Posterior vena cava (tissue), 2 donors: Measurements from ENCODE around the gene TMEM238L. TPM values are rescaled to one million over a fixed set of nuclear protein-coding genes. Genes with fewer than 3 reads are reported as not detected.

Source experiments
- DNase-seq: peaks from one replicate; pipeline ENCODE4 v3.0.0-alpha.2; 2020; ENCODE audit warnings: low spot score
- intact Hi-C, 2 donors: fragments of 100-400 bp; cut with DNase I; formaldehyde crosslinking; loops; one replicate each; pipeline versions ENCODE4 v1.14.1 to v1.14.2; 2022 to 2023
- total RNA-seq, 2 donors: library from RNA; stranded (reverse); fragmentation: NEBNext Ultra II Directional; extraction: Animal tissue kit (Norgen Biotek cat#: 25700); gene quantifications; one replicate each; pipeline ENCODE4 v1.2.1, GENCODE V29; 2021
- donor health status: DM: yes; HTN: yes; CAD: no.
- donor health status: DM: yes; HTN: yes; CAD: no.

TMEM238L gene
- total RNA-seq, 2 donors from 2014 or later = not detected

DNA sequence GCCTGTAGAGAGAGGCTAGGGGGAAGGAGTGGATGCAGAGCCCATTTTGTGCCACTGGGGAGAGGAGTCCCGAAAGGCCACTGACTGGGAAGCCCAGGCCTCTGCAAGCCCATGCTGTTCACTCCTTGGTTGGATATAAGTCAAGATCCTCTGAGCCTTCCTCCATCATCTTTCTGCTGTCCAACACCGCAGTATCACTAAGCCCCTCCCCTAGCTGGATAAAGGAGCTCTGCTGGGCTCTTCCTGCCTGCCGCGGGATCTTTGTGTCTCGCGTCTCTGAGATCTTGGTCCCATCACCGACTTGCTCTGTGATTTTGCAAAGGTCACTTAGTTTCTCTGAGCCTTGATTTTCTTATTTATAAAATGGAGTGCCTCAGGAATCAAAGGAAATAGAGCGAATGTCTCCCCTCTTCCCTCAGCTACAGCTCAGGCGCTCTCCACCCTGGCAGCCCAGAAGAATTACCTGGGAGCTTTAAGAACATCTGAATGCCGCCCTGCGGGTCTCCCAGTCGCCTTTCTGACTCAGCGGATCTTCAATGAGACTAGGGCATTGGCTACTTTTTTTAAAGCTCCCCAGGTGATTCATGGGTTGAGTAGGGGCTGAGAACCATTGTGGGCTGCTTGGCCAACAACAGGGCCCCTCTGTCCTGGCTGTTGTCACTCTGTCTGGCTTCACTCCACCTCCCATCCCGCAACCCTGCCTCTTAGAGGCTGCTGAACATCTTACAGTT is 48.9 kb downstream of the TMEM238L start:
- no peak for DNase-seq
- intact Hi-C loops = no loop called here

DNA sequence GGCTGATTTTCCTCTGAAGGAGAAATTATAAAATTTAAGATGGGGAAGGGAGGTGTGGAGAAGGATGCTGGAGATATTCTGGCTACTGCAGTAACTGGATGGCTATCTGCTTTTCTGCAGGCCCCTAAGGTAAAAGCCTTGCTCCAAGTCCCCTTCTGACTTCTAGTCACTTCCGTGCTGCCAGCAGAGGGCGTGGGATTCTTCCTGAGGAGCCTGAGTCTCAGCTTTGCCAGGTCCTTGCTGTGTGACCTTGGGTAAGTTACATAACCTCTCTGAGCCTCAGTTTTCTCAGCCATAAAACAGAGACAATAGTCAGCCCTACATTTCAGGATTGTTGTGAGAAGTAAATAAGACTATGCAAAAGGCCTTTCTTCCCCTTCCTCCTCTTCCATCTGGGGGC is 49.8 kb downstream of the TMEM238L start:
- DNase-seq = no peak
- intact Hi-C loops = no loop called here

- no peak for DNase-seq
- intact Hi-C loops = no loop called here
These were observed 51.2 kb downstream of the TMEM238L start for GRCh38 chr17:10752696-10753095.

- intact Hi-C loops = no loop called here
- no peak for DNase-seq
These were observed 52.3 kb downstream of the TMEM238L start for GRCh38 chr17:10751563-10751962.

DNA sequence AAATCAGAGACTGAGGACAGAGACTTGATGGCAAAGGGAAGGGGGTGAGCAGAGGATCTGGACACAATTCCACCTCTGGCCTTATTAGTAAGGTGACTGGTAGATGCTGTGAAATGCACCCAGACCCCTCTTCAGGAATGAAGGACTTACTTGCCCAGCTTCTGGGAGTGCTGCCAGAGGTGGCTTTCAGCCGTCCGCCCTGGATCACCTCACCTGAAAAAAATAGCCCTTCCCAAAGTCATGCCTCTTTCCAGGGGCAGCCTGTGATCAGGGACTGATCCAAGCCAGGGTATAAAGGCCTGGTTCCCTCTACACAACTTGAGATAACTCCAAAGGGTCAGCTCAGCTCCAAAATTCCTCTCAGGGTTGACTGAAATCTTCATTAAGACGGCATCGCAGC is 53.7 kb downstream of the TMEM238L start:
- intact Hi-C loops = no loop called here

DNA sequence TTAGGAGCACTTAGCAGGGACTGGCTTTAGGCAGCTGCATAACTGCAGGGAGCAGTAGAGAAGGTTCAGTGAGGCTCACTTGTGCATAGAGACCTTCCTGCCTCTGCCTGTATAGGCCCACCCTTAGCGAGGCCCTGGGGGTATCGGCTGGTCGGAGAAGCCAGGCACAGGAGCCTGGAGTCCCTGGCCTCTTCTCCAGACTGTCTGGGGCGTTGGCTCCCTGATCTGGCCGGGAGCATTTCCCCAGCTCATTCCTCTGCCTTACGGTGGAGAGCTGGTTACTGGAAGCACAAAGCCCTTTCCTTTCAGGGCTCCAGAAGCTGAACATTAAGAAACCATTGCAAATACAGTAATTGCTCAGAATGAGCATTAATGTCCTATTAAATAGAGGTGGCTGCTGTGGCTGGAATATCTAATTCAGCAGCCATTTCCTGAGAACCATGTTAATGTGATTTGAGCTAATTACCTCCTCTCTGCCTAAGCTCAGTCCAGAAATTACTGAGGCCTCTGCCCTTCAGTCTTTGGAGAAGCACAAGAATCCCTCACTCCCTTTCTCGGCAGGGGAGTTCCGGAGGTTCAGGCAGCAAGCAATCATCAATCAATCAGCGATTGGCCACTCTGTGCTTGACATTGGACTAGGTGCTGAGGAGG is 55.2 kb downstream of the TMEM238L start:
- intact Hi-C loops = no loop called here
- no peak for DNase-seq

More for the DNA sequence above, 53.7 kb downstream of the TMEM238L start:
- no peak for DNase-seq

DNA sequence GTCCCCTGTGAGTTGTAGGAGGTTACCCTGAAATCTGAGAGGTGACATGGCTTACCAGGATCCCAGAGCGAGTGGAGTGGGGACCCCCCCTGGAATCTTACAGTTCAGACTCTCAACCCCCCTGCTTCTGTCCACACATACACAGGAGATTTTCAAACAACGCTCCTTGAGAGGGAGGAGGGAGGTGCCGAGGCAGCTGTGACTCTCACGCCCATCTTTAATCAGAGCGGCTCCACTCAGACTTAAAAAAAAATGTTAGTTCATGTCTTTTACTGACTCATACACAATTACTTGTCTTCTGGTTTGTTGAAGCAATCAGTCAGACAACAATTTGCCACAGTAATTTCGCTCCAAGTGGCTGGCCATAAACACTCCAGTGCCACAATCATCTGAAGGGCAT is 58.7 kb downstream of the TMEM238L start:
- intact Hi-C loops = no loop called here
- peak; percentile 56 for DNase-seq

Other genes with a start within 250 kb of the TMEM238L start
- gene MYH3, start 146.8 kb downstream of the TMEM238L start, total RNA-seq = 10 to 100 TPM; 19.9 to 75.1 TPM
- 10 to 100 TPM; 21.7 to 25.8 TPM for gene SCO1, start 106.6 kb downstream of the TMEM238L start, total RNA-seq
- gene ADPRM, start 106.5 kb downstream of the TMEM238L start, total RNA-seq = 10 to 100 TPM in 1 of 2 donors, 1 to 10 TPM in 1; 8.5 to 12.0 TPM
- gene TMEM220, start 74.1 kb downstream of the TMEM238L start, total RNA-seq = 10 to 100 TPM; 11.8 to 15.2 TPM
- not detected for gene PIRT, start 34.0 kb upstream of the TMEM238L start, total RNA-seq